Sigmoid colon (tissue), 3 donors: ENCODE measurements around the gene GHRH.

Experiments
- CTCF ChIP-seq, 4 experiments: fragments of 450-650 bp in 3 of 4; fragments of 200-600 bp in 1 of 4; IDR thresholded peaks; one replicate each; pipeline ENCODE4 v1.5.1; 2016 to 2019; ENCODE audit warnings: antibody characterized with exemption in 4 of 4, mild to moderate bottlenecking in 3 of 4, moderate library complexity in 2 of 4
- POLR2A ChIP-seq, 2 donors: fragments of 450-650 bp; IDR thresholded peaks; one replicate each; pipeline ENCODE4 v1.6.1; 2016; ENCODE audit warnings: antibody characterized with exemption in 2 of 2, mild to moderate bottlenecking in 2 of 2, moderate library complexity in 2 of 2

- no peak for TF ChIP-seq CTCF (IDR thresholded peaks at IDR 0.05)
- no peak for TF ChIP-seq POLR2A (IDR thresholded peaks at IDR 0.05)
These were observed 55.8 kb downstream of the GHRH start for GRCh38 chr20:37205794-37206193.
